HL-60 (cell line): ENCODE measurements around the gene CNDP2.

Experiments used
- DNase-seq, 2 experiments: peaks; one replicate each; pipeline ENCODE4 v3.0.0-alpha.2; 2010 to 2020; ENCODE audit warnings: low read depth in 1 of 2, low spot score in 1 of 2
- H3K27ac ChIP-seq: fragments of 250-450 bp; sonication (Bioruptor Pico); replicated peaks from 2 replicates; pipeline ENCODE4 v1.5.1; 2020; ENCODE audit warnings: mild to moderate bottlenecking, moderate library complexity
- H3K27me3 ChIP-seq: fragments of 250-450 bp; sonication (Bioruptor Pico); 2 replicates; pipeline ENCODE4 v1.5.1; 2021; ENCODE audit warnings: mild to moderate bottlenecking, moderate library complexity; ENCODE audit not compliant: insufficient read depth, poor library complexity, severe bottlenecking
- H3K4me3 ChIP-seq: replicated peaks from 2 replicates; pipeline ENCODE4 v1.5.1; 2011; ENCODE audit warnings: mild to moderate bottlenecking, control low read depth, low read length; ENCODE audit not compliant: insufficient read depth
- GABPA ChIP-seq: IDR thresholded peaks from 2 replicates; pipeline ENCODE4 v1.6.1; 2012; ENCODE audit warnings: low read depth
- POLR2AphosphoS5 ChIP-seq: IDR thresholded peaks from 2 replicates; pipeline ENCODE4 v1.6.1; 2012; ENCODE audit warnings: low read depth
- SPI1 ChIP-seq: IDR thresholded peaks from 2 replicates; pipeline ENCODE4 v1.6.1; 2012; ENCODE audit warnings: low read depth, mild to moderate bottlenecking, borderline replicate concordance
- TF ChIP-seq, protein P1 (sequence below): IDR thresholded peaks from one replicate; pipeline ENCODE4 v1.5.1; 2011; ENCODE audit warnings: low read length, control low read depth, inconsistent platforms; ENCODE audit not compliant: insufficient read depth
- TF ChIP-seq, protein P2 (sequence below): IDR thresholded peaks from 2 replicates; pipeline ENCODE4 v1.6.1; 2012; ENCODE audit warnings: low read depth; ENCODE audit not compliant: insufficient replicate concordance

The CNDP2 gene

DNA sequence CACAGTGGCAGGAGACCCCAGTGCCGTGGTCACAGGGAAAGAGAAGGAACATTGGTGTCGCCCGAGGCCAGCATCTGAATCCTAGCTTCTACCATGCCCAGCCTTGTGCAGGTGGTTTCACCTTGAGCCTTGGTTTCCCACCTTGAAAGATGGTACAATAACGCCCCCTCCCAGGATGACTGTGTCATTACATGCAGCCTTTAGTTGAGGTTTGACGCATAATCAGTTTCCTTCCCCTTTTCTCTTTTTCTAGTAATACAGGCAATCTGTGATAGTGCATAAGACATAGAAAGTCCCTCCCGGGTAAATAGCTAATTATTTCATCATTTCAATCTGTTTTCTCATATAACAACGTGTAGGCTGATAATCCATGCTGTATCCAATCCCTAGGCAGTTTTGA is 71.7 kb downstream of the CNDP2 start:
- DNase-seq, result peak in 1 of 2 experiments; percentile 41
- no peaks in the 10 kb centered on the region for H3K27me3 ChIP-seq

DNA sequence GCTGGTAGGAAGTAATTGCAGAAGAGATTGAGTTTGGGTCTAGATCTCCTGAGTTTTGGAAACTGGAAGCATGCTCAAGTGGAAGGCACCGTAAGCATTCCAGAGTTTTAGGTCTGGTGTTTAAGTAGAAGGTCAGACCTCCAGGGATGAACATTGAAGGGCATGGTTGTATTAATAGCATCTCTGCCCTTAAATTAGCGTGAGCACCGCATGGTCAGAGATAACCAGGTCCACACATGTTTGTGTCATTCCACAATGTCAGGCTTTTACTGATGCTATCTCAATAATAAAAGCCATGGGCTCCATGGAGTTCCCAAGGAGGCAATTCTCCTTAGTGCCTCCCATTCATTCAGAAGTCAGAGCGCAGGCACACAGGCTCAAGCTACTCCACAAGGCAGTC is 73.2 kb downstream of the CNDP2 start:
- Histone ChIP-seq H3K27me3 (no peaks in the 10 kb centered on the region), H3K4me3 (no peak overlapping the region), H3K27ac (no peak overlapping the region)
- no peak for DNase-seq
- TF ChIP-seq, protein P1, sequence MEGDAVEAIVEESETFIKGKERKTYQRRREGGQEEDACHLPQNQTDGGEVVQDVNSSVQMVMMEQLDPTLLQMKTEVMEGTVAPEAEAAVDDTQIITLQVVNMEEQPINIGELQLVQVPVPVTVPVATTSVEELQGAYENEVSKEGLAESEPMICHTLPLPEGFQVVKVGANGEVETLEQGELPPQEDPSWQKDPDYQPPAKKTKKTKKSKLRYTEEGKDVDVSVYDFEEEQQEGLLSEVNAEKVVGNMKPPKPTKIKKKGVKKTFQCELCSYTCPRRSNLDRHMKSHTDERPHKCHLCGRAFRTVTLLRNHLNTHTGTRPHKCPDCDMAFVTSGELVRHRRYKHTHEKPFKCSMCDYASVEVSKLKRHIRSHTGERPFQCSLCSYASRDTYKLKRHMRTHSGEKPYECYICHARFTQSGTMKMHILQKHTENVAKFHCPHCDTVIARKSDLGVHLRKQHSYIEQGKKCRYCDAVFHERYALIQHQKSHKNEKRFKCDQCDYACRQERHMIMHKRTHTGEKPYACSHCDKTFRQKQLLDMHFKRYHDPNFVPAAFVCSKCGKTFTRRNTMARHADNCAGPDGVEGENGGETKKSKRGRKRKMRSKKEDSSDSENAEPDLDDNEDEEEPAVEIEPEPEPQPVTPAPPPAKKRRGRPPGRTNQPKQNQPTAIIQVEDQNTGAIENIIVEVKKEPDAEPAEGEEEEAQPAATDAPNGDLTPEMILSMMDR, result no peak

More for the DNA sequence above, 71.7 kb downstream of the CNDP2 start:
- Histone ChIP-seq H3K27ac (no peak overlapping the region), H3K4me3 (no peak overlapping the region)
- TF ChIP-seq, protein P1, result peak; percentile 38
- TF ChIP-seq GABPA (no peak), SPI1 (no peak), POLR2AphosphoS5 (no peak)
- TF ChIP-seq, protein P2, sequence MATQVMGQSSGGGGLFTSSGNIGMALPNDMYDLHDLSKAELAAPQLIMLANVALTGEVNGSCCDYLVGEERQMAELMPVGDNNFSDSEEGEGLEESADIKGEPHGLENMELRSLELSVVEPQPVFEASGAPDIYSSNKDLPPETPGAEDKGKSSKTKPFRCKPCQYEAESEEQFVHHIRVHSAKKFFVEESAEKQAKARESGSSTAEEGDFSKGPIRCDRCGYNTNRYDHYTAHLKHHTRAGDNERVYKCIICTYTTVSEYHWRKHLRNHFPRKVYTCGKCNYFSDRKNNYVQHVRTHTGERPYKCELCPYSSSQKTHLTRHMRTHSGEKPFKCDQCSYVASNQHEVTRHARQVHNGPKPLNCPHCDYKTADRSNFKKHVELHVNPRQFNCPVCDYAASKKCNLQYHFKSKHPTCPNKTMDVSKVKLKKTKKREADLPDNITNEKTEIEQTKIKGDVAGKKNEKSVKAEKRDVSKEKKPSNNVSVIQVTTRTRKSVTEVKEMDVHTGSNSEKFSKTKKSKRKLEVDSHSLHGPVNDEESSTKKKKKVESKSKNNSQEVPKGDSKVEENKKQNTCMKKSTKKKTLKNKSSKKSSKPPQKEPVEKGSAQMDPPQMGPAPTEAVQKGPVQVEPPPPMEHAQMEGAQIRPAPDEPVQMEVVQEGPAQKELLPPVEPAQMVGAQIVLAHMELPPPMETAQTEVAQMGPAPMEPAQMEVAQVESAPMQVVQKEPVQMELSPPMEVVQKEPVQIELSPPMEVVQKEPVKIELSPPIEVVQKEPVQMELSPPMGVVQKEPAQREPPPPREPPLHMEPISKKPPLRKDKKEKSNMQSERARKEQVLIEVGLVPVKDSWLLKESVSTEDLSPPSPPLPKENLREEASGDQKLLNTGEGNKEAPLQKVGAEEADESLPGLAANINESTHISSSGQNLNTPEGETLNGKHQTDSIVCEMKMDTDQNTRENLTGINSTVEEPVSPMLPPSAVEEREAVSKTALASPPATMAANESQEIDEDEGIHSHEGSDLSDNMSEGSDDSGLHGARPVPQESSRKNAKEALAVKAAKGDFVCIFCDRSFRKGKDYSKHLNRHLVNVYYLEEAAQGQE, result no peak

DNA sequence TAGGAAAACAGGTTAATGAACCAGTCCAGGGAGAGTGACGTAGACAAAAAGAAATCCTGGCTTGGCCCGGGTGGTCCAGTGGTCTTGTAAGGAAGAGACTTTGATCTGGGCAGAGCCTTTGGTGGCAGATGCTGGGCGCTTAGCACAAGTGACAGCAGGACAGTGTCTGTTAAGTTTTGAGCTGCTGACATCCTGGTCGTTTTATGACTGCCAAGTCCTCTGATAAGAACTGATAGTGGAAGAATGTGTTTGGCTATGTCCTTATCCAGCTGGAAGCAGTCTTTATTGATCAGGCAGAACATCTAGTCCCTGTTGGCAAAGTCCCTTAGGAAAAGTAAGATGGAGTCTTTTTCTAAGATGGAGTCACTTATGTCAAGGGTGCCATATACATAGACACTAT is 74.1 kb downstream of the CNDP2 start:
- no peak overlapping the region for H3K27ac ChIP-seq
- TF ChIP-seq, protein P1, result no peak
- H3K4me3 ChIP-seq, result no peak overlapping the region
- DNase-seq, result no peak
- no peaks in the 10 kb centered on the region for H3K27me3 ChIP-seq

DNA sequence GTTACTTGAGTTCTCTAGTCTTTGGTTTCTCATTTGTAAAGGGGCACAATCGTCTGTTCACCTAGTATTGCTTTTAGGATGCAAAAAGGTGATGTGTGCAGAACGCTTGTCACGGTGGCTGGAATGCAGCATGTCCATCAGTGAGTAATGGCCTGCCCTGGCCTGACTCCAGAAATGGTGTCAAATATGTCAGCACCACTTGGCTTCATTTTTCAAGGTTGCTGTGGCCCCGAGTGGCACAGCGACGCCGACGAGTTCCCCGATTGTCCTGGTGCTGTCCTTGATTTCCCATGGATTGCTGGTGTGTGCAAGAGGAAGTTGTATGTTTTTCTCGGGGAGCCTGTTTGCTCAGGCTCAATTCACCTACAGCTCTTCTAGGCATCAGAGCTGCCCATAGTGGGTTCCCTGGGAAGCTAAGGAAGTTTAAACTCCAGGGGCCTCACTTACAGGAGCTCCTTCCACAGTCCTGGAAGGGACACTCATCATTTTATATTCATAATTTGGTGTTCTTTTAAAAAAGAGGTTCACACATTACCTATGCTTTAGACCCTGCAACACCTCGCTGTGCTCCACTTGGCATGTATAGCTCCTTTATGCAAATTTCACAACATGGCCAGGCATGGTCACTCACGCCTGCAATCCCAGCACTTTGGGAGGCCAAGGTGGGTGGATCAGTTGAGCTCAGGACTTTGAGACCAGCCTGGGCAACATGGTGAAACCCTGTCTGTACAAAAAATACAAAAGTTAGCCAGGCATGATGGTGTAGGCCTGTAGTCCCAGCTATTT is 75.9 kb downstream of the CNDP2 start:
- H3K27ac ChIP-seq, result no peak overlapping the region
- DNase-seq, result no peak
- H3K4me3 ChIP-seq, result no peak overlapping the region

More for the DNA sequence above, 75.9 kb downstream of the CNDP2 start:
- TF ChIP-seq POLR2AphosphoS5 (no peak), GABPA (no peak), SPI1 (no peak)
- TF ChIP-seq, protein P1, result no peak
- TF ChIP-seq, protein P2, result no peak
- no peaks in the 10 kb centered on the region for H3K27me3 ChIP-seq
